ENCODE data around the gene SLC25A47.

DNA sequence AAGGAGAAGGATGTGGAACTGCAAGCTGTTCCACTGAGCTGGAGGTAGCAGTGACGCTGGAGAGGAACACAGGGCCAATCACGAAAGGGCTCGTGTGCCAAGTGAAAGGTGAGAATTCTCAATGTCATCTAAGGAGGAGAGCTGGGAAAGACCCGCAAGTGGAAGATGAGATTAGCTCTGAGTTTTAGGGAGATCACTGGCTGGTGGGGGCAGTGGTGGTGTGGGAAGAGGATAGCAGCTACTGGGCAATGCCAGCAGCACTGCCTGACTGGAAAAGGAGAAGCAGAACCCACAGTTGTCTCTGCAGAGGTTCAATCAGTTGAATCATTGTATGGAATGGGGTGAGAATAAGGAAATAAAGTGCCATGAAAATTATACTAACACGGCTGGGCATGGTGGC lies 27.8 kb downstream of the SLC25A47 start:
- no peak for TF ChIP-seq POLR2AphosphoS5 (IDR thresholded peaks at IDR 0.05; ENCODE audit: low read depth, low read length)
- no peak for TF ChIP-seq TAF1 (IDR thresholded peaks at IDR 0.05; ENCODE audit: borderline replicate concordance, low read depth, low read length)

Measured in GM12892 (cell line).